Measurements from ENCODE around the gene KLK7. TPM values are rescaled to one million over a fixed set of nuclear protein-coding genes. Genes with fewer than 3 reads are reported as not detected.
"Not testable (repeated sequence)": the region's sequence is repeated elsewhere in the genome, so short reads cannot be mapped to it uniquely, and the experiment has no call there.

The KLK7 gene
- total RNA-seq, 2 donors from 2014 or later: not detected

- Mint-ChIP-seq H3K27me3 (peaks cover 59% of the 10 kb centered on the region), H3K36me3 (ENCODE audit: low read depth) (peaks cover 2% of the 10 kb centered on the region)
- no peak for ATAC-seq
These were observed 21.5 kb upstream of the KLK7 start for GRCh38 chr19:51005248-51005647.

GRCh38 chr19:51003316-51003715 is 19.6 kb upstream of the KLK7 start:
- no peak for DNase-seq
- Mint-ChIP-seq H3K27me3 (peaks cover 52% of the 10 kb centered on the region), H3K27ac (no peak overlapping the region)

More at GRCh38 chr19:51005248-51005647, 21.5 kb upstream of the KLK7 start:
- Mint-ChIP-seq H3K4me1 (peaks cover 2% of the 10 kb centered on the region), H3K27ac (no peak overlapping the region), H3K4me3 (no peak overlapping the region)
- DNase-seq: no peak
- H3K9me3 ChIP-seq (ENCODE audit: control insufficient read depth, low read length, poor library complexity, severe bottlenecking): no peaks in the 10 kb centered on the region

GRCh38 chr19:51002542-51003311 is 19.0 kb upstream of the KLK7 start:
- DNase-seq (no peak), ATAC-seq (no peak)
- H3K9me3 ChIP-seq (ENCODE audit: control insufficient read depth, low read length, poor library complexity, severe bottlenecking): no peaks in the 10 kb centered on the region
- Mint-ChIP-seq H3K4me3 (no peak overlapping the region), H3K27me3 (peaks cover 57% of the 10 kb centered on the region), H3K27ac (no peak overlapping the region), H3K36me3 (ENCODE audit: low read depth) (peaks cover 5% of the 10 kb centered on the region), H3K4me1 (peaks cover 2% of the 10 kb centered on the region)

More at GRCh38 chr19:51003316-51003715, 19.6 kb upstream of the KLK7 start:
- no peak for ATAC-seq
- Mint-ChIP-seq H3K4me3 (no peak overlapping the region), H3K36me3 (ENCODE audit: low read depth) (peaks cover 2% of the 10 kb centered on the region), H3K4me1 (peaks cover 2% of the 10 kb centered on the region)
- no peaks in the 10 kb centered on the region for H3K9me3 ChIP-seq (ENCODE audit: control insufficient read depth, low read length, poor library complexity, severe bottlenecking)

GRCh38 chr19:51002089-51002532 is 18.4 kb upstream of the KLK7 start:
- no peak for ATAC-seq
- H3K4me3 Mint-ChIP-seq: no peak overlapping the region
- H3K4me1 Mint-ChIP-seq: peaks cover 2% of the 10 kb centered on the region

DNA sequence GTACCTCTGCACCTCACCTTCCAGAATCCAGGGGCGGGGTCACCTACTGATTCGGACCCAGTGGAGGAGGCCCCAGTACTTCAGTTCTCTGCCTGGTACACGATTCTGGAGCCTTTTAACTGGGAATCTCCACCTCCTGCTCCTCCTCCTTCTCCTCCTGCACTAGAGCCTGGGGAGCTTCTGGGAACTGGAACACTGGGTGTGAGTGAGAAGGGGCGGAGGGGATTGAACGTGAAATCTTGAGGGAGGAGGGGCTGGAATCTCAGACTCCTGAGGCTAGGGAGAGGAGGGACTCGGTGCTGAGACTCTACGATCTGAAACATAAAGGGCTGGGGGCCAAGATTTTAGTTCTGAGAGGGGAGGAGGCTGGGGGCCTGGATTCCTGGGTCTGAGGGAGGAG is 17.8 kb upstream of the KLK7 start, which contains the start of gene KLK8:
Gene KLK8, minus strand, starts transcription at position 90 of the 400 bp plus-strand sequence. CDS start 437 bp downstream, outside the sequence.
- H3K27me3 Mint-ChIP-seq: peaks cover 51% of the 10 kb centered on the region
- peaks cover 2% of the 10 kb centered on the region for H3K4me1 Mint-ChIP-seq
- no peak within 1 kb of the TSS for H3K27ac Mint-ChIP-seq
- H3K4me3 Mint-ChIP-seq: no peak within 1 kb of the TSS
- H3K9me3 ChIP-seq (ENCODE audit: control insufficient read depth, low read length, poor library complexity, severe bottlenecking): no peaks in the 10 kb centered on the region
- H3K36me3 Mint-ChIP-seq (ENCODE audit: low read depth): peaks cover 5% of the 10 kb centered on the region
- no peak for ATAC-seq
- DNase-seq: no peak

More at GRCh38 chr19:51002089-51002532, 18.4 kb upstream of the KLK7 start:
- Mint-ChIP-seq H3K27ac (no peak overlapping the region), H3K36me3 (ENCODE audit: low read depth) (peaks cover 5% of the 10 kb centered on the region), H3K27me3 (peaks cover 53% of the 10 kb centered on the region)
- DNase-seq: no peak
- H3K9me3 ChIP-seq (ENCODE audit: control insufficient read depth, low read length, poor library complexity, severe bottlenecking): no peaks in the 10 kb centered on the region

DNA sequence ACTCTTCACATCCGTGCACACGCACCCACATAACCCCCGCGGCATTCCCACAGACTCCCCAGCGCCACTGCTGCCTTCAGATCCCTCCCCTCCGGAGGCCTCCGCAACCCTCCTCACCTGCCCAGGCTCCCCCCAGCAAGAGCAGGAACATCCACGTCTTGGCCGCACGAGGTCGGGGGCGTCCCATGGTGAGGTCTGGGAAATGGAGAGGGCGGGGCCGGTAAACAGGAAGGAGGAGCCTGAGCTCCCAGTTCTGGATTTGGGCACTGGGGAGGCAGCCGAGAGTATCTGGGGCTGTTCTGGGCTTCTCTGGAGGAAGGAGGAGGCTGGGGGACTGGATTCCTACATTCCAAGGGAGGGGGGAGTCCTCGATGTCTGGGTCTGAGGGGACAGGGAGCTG is 17.3 kb upstream of the KLK7 start:
- Mint-ChIP-seq H3K36me3 (ENCODE audit: low read depth) (peaks cover 5% of the 10 kb centered on the region), H3K4me3 (no peak overlapping the region), H3K4me1 (no peaks in the 10 kb centered on the region), H3K27me3 (peaks cover 46% of the 10 kb centered on the region), H3K27ac (no peak overlapping the region)
- no peak for DNase-seq
- ATAC-seq: no peak
- H3K9me3 ChIP-seq (ENCODE audit: control insufficient read depth, low read length, poor library complexity, severe bottlenecking): no peaks in the 10 kb centered on the region

- H3K4me1 Mint-ChIP-seq: no peaks in the 10 kb centered on the region
- H3K27ac Mint-ChIP-seq: no peak overlapping the region
- no peak overlapping the region for H3K4me3 Mint-ChIP-seq
- peaks cover 44% of the 10 kb centered on the region for H3K27me3 Mint-ChIP-seq
- peaks cover 5% of the 10 kb centered on the region for H3K36me3 Mint-ChIP-seq (ENCODE audit: low read depth)
- DNase-seq (no peak), ATAC-seq (no peak)
- H3K9me3 ChIP-seq (ENCODE audit: control insufficient read depth, low read length, poor library complexity, severe bottlenecking): no peaks in the 10 kb centered on the region
These were observed 16.7 kb upstream of the KLK7 start for GRCh38 chr19:51000426-51000825.

- Mint-ChIP-seq H3K27ac (no peak overlapping the region), H3K4me1 (no peaks in the 10 kb centered on the region), H3K27me3 (peaks cover 44% of the 10 kb centered on the region), H3K4me3 (no peak overlapping the region), H3K36me3 (ENCODE audit: low read depth) (peaks cover 5% of the 10 kb centered on the region)
- ATAC-seq: no peak
- DNase-seq: no peak
- H3K9me3 ChIP-seq (ENCODE audit: control insufficient read depth, low read length, poor library complexity, severe bottlenecking): no peaks in the 10 kb centered on the region
These were observed 15.0 kb upstream of the KLK7 start for GRCh38 chr19:50998686-50999085.

DNA sequence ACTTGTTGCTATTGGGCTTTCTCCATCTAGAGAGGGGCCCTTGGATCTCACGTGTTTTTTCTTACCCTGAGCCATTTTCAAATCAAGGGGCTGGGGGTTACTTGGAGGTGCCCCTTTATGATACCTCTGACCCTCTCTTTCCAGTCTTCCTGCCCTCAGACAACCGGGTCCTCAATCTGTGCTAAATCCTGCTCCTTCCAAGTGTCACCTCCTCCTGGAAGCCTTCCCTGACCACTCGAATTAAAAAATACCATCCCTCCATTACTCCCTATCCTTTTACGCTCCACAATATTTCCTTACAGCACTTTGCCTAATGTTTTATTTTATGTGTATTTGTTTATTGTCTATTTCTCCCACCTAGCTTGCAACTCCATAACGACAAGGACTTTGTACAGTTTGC is 14.3 kb upstream of the KLK7 start:
- Mint-ChIP-seq H3K27ac (no peak overlapping the region), H3K36me3 (ENCODE audit: low read depth) (peaks cover 5% of the 10 kb centered on the region)
- no peak for ATAC-seq

DNA sequence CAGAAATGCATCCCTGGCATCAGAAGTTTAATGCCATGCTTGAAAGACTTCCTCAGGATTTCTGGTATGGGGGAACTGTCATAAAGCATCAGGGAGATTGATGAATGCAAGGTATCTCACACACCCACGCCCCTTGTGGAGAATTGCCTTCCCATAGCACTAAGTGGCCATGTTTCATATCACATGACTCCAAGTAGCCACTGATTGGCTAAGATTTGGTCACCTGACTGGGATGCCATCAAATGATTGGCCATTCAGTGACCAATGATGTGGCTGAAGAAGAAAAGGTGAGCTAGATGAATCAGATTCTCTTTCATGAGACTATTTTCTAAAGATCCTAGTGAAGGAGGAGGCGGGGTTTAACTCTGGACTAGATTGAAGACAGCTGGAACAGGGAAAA is 10.4 kb upstream of the KLK7 start:
- no peaks in the 10 kb centered on the region for H3K9me3 ChIP-seq (ENCODE audit: control insufficient read depth, low read length, poor library complexity, severe bottlenecking)
- no peak for DNase-seq
- Mint-ChIP-seq H3K27ac (no peak overlapping the region), H3K36me3 (ENCODE audit: low read depth) (peaks cover 3% of the 10 kb centered on the region), H3K4me3 (no peak overlapping the region), H3K27me3 (peaks cover 34% of the 10 kb centered on the region), H3K4me1 (no peaks in the 10 kb centered on the region)
- ATAC-seq: no peak

More for the DNA sequence above, 14.3 kb upstream of the KLK7 start:
- no peaks in the 10 kb centered on the region for H3K4me1 Mint-ChIP-seq
- DNase-seq: no peak
- H3K4me3 Mint-ChIP-seq: no peak overlapping the region
- H3K9me3 ChIP-seq (ENCODE audit: control insufficient read depth, low read length, poor library complexity, severe bottlenecking): no peaks in the 10 kb centered on the region
- H3K27me3 Mint-ChIP-seq: peaks cover 44% of the 10 kb centered on the region

DNA sequence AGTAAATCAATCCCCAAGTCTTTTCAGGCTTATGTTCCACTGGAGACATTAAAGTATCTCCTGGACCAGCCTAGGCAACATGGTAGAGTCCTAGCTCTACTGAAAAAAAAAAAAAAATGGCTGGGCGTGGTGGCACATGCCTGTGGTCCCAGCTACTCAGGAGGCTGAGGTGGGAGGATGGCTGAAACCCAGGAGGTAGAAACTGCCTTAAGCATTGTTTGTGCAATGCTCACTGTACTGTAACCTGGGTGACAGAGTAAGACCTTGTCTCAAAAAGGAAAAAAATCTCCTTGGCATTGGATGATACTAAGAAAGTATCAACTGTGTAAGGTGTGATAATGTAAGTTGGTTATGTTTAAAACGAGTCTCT is 8.9 kb upstream of the KLK7 start:
- Mint-ChIP-seq H3K27me3 (peaks cover 28% of the 10 kb centered on the region), H3K4me3 (no peak overlapping the region), H3K27ac (no peak overlapping the region), H3K36me3 (ENCODE audit: low read depth) (no peaks in the 10 kb centered on the region), H3K4me1 (no peaks in the 10 kb centered on the region)
- DNase-seq: no peak
- no peaks in the 10 kb centered on the region for H3K9me3 ChIP-seq (ENCODE audit: control insufficient read depth, low read length, poor library complexity, severe bottlenecking)
- ATAC-seq: no peak

DNA sequence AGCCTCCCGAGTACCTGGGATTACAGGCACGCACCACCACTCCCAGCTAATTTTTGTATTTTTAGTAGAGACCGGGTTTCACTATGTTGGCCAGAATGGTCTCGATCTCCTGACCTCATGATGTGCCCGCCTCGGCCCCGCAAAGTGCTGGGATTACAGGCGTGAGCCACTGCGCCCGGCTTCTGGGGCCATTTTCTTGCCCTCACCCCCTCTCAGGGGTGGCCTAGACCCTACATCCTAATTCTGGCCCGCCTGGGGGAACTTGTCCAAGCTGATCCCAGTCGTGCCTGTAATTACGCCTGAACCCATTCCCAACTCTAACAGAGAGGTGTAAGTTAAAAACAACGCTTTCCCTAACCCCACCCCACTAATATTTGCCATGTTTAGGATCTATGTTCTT is 699 bp upstream of the KLK7 start:
- ATAC-seq; H3K27ac Mint-ChIP-seq; H3K4me3 Mint-ChIP-seq; H3K4me1 Mint-ChIP-seq; H3K36me3 Mint-ChIP-seq (ENCODE audit: low read depth); DNase-seq; H3K9me3 ChIP-seq (ENCODE audit: control insufficient read depth, low read length, poor library complexity, severe bottlenecking): not testable (repeated sequence)
- H3K27me3 Mint-ChIP-seq: peaks cover 44% of the 10 kb centered on the region

DNA sequence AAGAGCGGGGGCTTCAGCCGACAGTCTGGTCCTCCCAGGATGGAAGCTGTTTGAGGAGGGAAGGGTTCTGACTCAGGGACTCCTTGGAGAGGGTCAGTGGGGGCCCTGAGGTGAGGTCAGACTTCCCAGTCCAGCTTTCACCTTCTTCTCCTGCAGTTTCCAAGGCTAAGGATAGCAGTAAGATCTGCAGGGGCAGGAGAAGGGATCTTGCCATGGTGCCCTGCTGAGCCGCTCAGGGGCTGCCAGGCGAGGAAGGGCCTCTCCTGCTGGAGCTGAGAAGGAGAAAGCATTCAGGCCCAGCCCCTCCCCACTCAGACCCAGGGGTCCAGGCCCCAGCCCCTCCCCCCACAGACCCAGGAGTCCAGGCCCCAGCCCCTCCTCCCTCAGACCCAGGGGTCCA is 1.5 kb downstream of the KLK7 start:
- peaks cover 10% of the 10 kb centered on the region for H3K36me3 Mint-ChIP-seq (ENCODE audit: low read depth)
- no peak for ATAC-seq
- peaks cover 7% of the 10 kb centered on the region for H3K4me1 Mint-ChIP-seq
- H3K27ac Mint-ChIP-seq: no peak overlapping the region
- no peak for DNase-seq
- no peaks in the 10 kb centered on the region for H3K9me3 ChIP-seq (ENCODE audit: control insufficient read depth, low read length, poor library complexity, severe bottlenecking)
- H3K4me3 Mint-ChIP-seq: no peak overlapping the region
- peaks cover 57% of the 10 kb centered on the region for H3K27me3 Mint-ChIP-seq

DNA sequence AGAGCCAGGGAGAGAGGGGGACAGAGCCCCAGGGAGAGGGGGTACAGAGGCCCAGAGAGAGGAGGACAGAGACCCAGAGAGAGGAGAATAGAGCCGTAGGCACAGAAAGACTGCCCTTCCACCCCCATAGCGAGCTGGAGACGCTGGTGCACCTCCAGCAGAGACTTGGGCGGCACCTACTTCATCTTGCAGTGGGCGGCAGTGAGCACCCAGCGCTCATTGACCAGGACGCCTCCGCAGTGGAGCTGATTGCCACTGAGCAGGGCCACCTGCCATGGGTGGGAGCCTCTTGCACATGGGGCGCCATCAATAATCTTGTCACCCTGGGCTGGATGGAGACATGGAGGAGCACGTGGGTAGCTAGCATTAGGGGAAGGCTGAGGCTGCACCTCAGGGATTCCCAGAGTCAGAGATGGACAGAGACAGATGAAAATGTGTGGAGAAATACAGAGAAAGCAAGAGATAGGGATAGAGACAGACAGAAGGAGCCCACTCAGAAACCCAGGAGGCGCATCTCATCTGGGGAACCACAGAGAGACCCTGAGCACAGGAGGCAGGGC is 2.0 kb downstream of the KLK7 start:
- Mint-ChIP-seq H3K4me1 (peaks cover 7% of the 10 kb centered on the region), H3K4me3 (no peak overlapping the region), H3K27me3 (peaks cover 62% of the 10 kb centered on the region), H3K27ac (no peak overlapping the region), H3K36me3 (ENCODE audit: low read depth) (peaks cover 10% of the 10 kb centered on the region)
- no peak for DNase-seq
- H3K9me3 ChIP-seq (ENCODE audit: control insufficient read depth, low read length, poor library complexity, severe bottlenecking): no peaks in the 10 kb centered on the region
- ATAC-seq: no peak

Data from T-helper 17 cell (primary cell).